ENCODE data around the gene INCENP. TPM values are rescaled to one million over a fixed set of nuclear protein-coding genes. Genes with fewer than 3 reads are reported as not detected.

Gene INCENP
- total RNA-seq, 1 donor from 2014 or later: 13.0 TPM

DNA sequence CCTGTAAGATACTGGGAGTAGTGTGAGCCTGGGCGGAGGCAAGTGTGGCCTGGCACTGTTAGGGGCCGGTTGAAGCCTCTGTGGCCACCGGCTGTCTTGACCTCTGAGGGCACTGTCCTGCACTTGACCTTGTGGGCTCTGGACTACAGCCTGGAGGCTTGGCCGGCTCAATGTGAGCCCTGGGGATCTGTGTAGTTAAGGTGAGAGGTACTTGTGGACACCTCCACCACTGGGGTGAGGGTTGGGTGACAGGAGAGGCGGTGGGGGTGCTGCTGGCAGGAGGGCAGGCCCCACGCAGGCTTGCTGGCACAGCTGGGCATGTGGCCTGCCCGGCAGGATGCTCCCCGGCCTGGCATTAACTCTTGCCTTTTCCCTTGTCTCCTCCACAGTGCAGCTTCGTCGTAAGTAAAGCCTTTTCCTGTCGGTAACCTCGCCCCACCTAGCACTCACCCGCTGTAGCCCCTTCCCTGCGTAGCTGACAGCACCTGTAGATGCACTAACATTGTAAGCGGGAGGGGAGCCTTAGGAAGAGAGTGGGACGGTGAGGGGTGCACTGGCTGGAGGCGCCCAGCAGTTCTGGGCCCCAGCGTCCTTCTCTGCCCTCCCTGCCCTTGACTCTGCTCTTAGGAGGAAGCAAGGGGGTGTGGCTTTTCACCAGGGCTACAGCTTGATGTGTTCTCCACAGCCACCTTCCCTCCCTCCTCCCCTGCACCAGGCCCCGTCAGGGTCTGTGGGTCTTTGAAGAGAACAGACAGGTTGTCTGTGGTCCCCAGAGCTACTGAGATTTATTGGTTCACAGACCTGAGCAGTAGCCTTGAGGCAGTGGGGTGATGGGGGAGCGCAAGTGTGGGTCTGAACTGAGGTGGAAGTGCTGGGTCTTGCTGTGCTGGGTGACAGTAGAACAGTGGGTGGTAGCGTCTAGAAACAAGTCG, 17.6 kb downstream of the INCENP start:
- DNase-seq (ENCODE audit: low read depth): no peak

DNA sequence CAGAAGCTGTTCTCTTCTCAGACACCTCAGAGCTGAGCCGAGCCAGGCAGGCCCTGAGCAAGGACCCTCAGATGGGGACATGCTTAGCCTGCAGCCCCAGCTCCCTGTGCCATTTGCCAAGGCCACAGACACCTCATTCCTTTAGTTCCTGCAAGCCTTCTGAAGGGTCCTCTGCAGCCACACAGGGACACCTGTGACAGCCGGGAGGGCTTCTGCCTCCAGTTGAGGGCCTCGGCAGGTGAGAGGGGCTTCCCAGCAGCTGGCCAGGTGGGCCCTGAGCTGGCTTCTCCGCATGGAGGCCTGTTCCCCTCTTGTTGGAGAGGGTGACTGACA, 18.2 kb downstream of the INCENP start:
- no peak for DNase-seq (ENCODE audit: low read depth)

DNA sequence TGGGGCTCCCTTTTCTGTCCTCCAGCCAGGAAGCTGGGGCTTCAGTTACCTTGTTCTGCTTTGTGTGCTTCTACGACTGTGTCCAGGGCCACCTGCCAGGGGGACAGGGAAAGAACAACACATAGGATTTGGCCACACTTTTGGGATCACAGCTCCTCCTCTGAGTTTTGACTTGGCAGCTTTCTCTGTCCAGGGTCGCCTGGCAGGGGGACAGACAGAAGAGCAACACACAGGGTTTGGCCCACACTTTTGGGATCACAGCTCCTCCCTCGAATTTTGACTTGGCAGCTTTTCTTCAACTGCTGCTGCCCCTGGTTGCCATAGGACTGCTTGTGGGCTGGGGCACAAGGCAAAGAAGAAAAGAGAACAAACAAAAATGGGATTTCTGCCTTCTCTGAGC, 19.1 kb downstream of the INCENP start:
- no peak for DNase-seq (ENCODE audit: low read depth)

DNA sequence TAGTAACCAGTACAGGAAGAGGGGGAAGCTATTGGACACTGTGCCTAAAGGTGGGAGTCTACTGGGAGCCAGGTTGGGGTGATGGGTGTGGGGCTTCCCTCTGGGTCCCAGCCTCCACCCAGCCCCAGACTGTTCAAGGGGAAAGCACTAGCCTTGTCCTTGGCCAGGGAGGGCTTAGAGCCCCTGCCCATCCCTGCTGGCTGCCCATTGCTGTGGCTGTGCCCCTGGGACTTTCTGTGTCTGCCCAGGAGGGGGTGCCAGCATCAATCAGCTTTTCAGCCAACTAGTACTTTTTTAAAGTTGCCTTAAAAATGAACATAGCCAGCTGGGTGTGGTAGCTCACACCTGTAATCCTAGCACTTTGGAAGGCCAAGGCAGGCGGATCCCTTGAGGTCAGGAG, 19.9 kb downstream of the INCENP start:
- no peak for DNase-seq (ENCODE audit: low read depth)

DNA sequence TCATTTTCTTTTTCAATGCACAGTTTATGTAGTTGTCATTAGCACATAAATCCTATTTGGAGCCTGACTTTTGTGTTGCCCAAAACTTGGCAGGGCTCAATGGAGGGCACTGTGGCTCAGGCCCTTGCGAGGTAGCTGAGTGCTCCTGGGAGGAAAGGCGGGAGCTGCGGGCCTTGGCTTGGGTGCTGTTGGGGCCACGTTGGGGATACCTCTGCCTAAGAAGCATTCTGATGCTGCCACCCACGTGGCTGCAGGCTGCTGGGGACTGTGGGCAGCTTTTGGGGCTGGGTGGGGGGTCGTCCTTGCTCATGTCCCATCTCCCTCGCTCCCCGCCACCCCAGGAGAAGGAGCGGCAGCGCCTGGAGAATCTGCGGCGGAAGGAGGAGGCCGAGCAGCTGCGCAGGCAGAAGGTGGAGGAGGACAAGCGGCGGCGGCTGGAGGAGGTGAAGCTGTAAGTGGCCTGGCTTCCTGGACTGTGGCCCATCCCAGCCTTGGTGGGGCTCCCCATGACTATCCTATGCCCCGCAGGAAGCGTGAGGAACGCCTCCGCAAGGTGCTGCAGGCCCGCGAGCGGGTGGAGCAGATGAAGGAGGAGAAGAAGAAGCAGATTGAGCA, 20.9 kb downstream of the INCENP start:
- DNase-seq (ENCODE audit: low read depth): no peak

DNA sequence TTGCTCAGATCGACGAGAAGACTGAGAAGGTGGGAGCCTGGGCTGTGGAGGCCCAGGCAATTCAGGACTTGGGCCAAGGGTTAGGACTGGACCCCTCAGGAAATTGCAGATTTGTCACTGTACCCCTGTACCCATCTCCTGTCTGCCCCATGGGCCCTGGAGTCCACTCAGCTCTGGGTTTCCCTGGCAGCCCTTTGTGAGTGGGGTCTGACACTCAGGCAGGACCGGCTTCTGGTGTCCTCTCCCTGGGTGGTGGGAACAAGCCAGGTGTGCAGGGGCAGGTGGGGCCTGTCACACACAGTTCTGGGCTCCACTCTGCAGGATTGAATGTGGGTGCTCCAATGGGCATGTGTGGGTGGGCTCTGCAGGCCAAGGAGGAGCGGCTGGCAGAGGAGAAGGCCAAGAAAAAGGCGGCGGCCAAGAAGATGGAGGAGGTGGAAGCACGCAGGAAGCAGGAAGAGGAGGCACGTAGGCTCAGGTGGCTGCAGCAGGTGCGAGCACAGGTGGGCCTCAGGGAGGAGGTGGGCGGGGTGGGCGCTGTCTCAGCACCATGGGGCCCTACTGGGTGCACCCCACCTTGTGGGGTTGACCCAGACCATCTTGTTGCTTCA, 21.6 kb downstream of the INCENP start:
- DNase-seq (ENCODE audit: low read depth): no peak

DNA sequence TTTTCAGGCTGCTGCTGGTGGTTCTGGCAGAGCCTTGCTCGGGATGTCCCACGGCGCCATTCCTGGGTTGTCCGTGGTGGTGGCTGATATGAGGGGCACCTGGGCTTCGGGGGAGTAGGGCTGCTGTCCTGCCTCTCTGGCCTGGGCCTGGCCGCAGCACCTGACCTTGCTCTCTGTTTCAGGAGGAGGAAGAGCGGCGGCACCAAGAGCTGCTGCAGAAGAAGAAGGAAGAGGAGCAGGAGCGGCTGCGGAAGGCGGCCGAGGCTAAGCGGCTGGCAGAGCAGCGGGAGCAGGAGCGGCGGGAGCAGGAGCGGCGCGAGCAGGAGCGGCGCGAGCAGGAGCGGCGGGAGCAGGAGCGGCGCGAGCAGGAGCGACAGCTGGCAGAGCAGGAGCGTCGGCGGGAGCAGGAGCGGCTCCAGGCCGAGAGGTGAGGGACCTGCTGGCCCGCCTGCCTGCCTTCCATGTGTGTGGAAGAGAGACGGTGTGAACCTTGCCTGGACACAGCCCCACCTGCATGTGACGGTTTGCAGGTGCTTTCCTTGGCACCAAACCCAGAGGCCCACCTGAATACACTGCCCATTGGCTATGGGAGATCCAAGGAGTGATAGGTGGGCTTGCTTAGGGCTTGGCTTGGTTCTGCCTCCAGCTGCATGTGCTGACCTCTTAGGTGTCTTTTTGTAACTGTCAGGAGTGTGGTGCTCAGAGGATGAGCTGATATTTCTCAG, 22.8 kb downstream of the INCENP start:
- no peak for DNase-seq (ENCODE audit: low read depth)

DNA sequence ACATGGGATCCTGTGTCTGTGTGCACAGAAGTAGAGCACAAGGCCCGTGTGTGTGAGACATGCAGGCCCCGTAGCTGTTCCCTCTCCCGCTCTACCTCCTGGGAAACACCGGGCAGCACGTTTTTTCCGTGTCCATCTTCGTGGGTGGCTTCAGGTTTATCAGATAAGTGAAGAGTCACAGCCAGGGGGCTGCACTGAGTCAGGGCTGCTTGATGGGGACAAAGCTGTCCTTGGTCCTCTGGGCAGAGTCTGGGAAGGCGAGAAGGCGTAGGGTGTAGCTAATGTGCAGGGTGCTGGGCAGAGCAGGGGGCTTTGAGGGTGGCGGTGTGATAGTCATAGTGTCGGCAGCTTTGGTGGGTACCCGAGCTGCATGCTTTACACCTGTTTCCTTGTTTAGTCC, 23.7 kb downstream of the INCENP start:
- no peak for DNase-seq (ENCODE audit: low read depth)

DNA sequence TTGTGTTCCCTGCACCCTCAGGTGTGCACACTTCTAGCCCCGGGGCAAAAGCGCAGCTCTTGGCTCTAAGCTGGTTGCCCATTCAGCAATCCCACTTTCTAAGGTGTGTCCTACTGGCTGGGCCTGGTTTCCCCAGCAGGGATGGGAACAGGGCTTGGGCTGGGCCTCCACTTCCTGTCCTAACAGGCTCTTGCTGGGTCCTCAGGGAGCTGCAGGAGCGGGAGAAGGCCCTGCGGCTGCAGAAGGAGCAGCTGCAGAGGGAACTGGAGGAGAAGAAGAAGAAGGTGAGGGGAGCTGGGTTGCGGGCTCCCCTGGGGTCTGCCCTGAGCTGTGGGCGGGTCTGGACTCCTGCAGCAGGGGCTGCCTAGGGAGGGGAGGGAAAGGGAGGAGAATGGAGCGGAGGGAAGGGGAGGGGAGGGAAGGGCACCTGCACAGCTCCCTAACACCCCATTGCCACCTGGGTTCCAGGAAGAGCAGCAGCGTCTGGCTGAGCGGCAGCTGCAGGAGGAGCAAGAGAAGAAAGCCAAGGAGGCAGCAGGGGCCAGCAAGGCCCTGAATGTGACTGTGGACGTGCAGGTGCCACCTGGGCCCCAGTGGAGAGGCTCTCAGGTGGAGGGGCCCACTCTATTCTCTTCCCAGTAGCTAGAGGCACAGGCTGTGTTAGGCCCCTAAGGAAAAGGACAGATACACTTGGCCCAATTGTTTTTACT, 24.6 kb downstream of the INCENP start:
- no peak for DNase-seq (ENCODE audit: low read depth)

DNA sequence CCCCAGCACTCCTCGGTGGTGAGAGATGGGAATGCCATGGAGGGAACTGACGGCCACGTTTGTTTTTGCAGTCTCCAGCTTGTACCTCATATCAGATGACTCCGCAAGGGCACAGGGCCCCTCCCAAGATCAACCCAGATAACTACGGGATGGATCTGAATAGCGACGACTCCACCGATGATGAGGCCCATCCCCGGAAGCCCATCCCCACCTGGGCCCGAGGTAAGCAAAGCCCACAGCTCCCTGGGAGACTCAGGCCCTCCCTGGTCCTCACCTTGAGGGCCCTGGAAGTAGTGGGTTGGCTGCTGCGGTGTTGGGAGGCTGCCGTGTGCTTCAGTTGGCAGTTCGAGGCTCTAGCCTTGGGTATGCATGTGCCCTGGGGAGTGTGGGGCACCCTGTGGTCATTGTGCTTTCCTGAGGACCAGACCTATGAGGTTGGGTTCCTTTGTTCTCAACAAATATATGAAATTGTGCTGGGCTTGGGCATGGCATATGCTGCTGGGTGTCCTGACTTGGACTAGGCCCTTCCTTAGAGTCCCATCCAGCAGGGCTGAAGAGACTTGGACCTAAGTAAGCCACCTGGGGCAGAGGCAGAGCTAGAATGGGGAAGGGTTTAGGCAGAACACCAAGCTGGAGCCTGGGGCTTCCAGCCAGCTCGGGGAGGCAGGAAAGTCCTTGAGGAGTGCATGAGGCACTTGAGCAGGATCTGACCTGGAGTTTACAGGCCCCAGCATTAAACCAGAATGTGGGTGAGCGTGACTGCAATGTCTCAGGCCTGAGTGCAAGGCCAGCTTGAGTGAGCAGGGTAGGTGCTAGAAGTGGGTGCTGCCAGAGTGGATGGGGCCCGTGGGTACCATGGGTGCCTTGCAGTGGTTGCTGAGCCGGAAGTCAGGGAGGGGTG, 26.4 kb downstream of the INCENP start:
- DNase-seq (ENCODE audit: low read depth): no peak

DNA sequence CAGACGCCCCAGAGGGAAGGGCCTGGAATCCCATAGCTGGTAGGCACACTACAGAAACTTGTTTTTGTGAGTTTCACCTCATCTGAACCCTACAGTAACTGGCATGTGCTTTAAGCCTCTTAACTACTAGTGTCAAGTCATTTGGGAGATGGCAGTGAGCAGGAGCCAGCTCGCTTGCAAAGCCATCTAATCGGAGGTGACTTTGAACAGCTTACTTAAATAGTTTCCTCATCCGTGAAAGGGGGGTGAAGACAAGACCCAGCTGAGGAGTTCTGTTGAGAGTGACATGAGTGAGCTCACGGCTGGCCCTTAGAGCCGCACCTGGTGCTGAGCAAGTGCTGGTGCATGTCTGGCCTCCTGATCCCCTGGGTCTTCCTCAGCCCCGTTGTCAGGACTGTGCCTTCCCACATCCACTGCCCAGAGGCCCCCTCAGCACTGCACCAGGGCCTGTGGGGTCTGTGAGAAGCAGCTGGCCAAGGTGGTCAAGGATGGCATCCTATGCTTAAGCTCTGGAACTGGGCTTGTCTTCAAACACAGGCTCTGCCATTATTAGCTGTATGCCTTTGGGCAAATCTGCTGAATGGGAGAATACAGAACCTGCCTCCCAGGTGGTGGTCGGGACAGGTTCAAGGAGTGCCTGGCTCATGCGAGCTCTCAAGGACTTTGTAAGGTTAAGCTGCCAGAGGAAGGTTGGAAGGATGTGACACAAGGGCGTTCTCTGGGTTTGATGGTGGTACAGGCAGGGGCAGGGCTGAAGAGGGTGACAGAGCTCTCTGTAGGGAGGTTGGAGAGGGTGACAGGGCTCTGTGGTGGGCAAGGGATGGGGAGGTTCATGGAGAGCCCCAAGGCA, 27.3 kb downstream of the INCENP start:
- DNase-seq (ENCODE audit: low read depth): no peak

DNA sequence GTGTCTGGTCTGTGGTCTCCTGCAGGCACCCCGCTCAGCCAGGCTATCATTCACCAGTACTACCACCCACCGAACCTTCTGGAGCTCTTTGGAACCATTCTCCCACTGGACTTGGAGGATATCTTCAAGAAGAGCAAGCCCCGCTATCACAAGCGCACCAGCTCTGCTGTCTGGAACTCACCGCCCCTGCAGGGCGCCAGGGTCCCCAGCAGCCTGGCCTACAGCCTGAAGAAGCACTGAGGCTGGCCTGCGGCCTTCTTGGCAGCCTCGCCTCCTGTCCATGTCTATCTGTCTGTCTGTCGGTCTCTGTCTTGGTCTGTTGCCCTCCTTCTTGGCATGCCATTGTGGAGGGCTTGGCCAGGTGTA, 27.9 kb downstream of the INCENP start:
- DNase-seq (ENCODE audit: low read depth): no peak

DNA sequence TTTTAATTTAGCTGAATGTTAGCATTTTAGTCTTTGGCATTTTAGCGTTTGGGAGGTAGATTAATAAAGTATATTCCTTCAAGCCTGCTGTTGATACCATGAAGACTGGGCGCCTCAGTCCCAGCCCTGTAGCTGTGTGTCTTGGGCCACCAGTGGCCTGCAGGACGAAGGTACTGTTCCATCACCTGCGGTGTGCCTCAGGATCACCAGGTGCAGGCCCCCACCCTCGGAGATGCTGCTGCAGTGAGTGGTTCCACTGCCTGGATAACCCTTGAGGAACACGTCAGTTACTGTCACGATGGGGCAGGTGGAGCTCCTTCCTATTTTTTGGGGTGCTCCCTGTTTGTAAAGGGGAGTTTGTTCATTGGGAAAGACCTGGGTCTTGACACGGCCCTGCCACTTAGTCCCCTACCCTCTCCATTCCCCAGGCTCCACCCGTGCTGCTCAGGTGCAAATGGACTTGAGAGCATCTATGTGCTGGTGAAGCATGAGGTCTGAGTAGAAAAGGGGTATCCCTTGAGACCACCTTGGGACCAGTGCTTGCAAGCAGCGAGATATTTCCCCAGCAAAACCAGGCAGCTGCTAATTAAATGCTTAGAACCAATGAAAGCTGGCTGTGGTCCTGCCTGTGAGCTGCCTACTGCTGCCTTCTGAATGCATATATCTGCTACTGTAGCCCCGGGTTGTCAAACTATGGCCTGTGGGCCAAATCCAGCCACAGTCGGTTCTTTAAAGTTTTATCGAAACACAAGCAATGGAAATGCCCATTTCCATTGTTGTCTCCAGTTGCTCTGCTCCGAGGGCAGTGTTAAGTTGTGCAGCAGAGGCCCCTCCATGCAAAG, 28.7 kb downstream of the INCENP start:
- no peak for DNase-seq (ENCODE audit: low read depth)

DNA sequence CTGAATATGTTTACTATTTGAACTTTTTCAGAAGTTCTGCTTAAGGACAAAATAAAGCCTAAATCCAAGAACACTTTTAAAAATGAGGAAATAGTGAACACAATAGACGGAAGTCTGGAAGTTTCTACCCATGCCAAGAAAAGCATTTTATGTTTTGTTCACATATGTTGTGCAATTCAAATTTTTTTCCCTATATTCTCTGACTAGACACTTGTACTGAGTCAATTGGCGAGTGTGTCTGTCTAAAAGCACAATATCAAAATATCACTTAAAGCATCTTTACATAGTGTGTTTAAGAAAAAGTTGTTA, 29.2 kb downstream of the INCENP start:
- no peak for DNase-seq (ENCODE audit: low read depth)

DNA sequence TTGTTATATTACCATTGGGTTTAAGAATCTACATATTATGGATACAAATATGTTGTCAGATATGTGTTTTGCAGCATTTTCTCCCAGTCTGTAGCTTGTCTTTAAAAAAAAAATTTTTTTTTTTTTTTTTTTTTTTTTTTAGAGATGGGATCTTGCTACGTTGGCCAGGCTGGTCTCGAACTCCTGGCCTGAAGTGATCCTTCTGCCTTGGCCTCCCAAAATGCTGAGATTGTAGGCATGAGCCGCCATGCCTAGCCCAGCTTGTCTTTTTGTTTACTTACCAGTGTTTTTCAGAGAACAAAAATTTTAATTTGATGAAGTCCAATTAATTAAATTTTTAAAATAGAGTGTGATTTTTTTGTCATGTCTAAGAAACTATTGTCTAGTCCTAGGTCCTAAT, 29.8 kb downstream of the INCENP start:
- DNase-seq (ENCODE audit: low read depth): no peak

DNA sequence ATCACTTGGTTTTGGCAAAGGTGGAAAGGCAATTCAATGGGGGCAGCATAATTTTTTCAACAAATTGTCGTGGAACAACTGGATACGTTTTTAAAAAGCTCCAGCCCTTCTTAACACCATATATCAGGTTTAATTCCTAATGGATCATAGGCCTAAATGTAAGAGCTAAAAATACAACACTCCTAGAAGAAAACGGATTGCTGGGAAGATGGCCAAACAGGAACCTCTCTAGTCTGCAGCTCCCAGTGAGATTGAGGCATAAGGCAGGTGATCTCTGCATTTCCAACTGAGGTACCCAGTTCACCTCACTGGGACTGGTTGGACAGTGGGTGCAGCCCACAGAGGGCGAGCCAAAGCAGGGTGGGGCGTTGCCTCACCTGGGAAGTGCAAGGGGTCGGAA, 33.8 kb downstream of the INCENP start:
- no peak for DNase-seq (ENCODE audit: low read depth)

DNA sequence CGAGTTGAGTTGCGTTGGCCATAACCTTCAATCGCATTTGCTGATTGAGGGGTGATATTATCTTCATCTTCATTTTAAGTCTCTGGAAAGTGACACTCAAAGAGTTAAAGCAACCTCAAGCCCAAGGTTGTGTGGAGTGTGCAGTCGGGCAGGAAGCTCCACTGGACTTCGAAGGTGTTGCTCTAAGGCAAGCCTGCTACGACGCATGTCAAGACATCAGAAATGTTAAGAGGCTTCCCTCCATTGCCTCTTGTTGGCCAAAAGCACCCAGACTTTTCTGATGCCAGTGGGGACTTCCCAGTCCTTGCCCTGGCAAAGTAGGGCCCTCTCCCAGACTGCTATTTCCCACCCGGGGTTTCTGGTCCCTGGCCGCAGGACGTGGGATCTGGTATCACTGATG, 42.6 kb downstream of the INCENP start:
- no peak for DNase-seq (ENCODE audit: low read depth)

DNA sequence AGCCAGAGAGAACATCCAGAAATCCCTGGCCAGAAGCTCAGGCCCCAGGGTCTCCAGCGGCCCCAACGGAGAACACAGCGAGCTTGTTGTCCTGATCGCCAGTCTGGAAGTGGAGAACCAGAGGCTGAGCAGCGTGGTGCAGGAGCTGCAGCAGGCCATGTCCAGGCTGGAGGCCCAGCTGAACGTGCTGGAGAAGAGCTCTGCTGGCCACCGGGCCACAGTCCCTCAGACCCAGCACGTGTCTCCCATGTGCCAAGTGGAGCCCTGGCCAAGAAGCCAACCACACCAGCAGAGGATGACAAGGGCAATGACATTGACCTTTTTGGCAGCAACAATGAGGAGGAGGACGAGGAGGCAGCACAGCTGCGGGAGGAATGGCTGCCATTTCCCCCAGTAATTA, 45.6 kb downstream of the INCENP start:
- no peak for DNase-seq (ENCODE audit: low read depth)

DNA sequence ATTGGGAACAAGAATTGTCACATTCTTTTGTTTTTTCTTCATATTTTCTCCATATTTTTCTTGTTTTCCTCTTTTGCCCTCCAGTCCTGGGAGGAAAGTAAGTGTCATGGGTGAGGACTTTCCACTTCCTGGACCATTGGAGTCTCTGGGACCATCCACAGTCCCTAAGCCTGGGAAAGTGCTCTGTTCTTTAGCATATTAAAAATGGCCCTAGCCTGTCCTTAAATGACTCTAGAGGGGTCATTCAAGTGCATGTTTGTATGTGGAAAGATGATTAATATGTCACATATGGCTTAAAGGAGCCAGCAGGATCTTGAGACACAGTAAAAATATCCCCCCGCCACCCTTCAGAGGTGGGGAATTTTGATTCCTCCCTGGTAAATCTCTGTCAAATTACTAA, 46.1 kb downstream of the INCENP start:
- no peak for DNase-seq (ENCODE audit: low read depth)

Data from renal cortical epithelial cell (primary cell).